ENCODE data around the gene ZNF585A.

GRCh38 chr19:37217480-37217774 lies 44.9 kb upstream of the ZNF585A start:
- TF ChIP-seq POLR2A (IDR thresholded peaks at IDR 0.05) (no peak), CTCF (IDR thresholded peaks at IDR 0.05) (no peak)
